ENCODE results near the gene MT1F. TPM values are rescaled to one million over a fixed set of nuclear protein-coding genes. Genes with fewer than 3 reads are reported as not detected.

Gene MT1F
- total RNA-seq, 2 experiments from 2014 or later = 0.44 TPM; not detected in 1

- no peaks in the 10 kb centered on the region for H3K79me2 ChIP-seq (ENCODE audit: insufficient read depth, low read depth, low read length)
- no TSS peak for BruUV-seq (replicated peaks)
- H4K20me1 ChIP-seq (ENCODE audit: insufficient read depth, low read length) = no peaks in the 10 kb centered on the region
- DNase-seq (ENCODE audit: low spot score) = no peak
- H3K9me3 ChIP-seq (ENCODE audit: low read length) = no peaks in the 10 kb centered on the region
- H3K27ac ChIP-seq (ENCODE audit: low read depth, low read length, poor library complexity, severe bottlenecking) = no peak within 1 kb of the TSS
- H3K4me2 ChIP-seq (ENCODE audit: low read length) = no peak within 1 kb of the TSS
- H3K4me1 ChIP-seq (ENCODE audit: insufficient read depth, low read length, poor library complexity, severe bottlenecking) = no peaks in the 10 kb centered on the region
- no peak within 1 kb of the TSS for H2AFZ ChIP-seq (ENCODE audit: low read length)
- ChIA-PET POLR2A (no interaction called here), CTCF (ENCODE audit: unreplicated experiment) (no interaction called here)
- no peak within 1 kb of the TSS for H3K4me3 ChIP-seq (ENCODE audit: low read depth, low read length, poor library complexity, severe bottlenecking)
- TF ChIP-seq CTCF (conservative IDR thresholded peaks at IDR 0.05; ENCODE audit: low read length) (no peak), EZH2phosphoT487 (IDR thresholded peaks at IDR 0.05; ENCODE audit: borderline replicate concordance, low read depth, low read length) (no peak)
- H3K9me2 ChIP-seq (ENCODE audit: insufficient read depth, low read length) = no peaks in the 10 kb centered on the region
- no peaks in the 10 kb centered on the region for H3K36me3 ChIP-seq (ENCODE audit: insufficient read depth, low read length)
- intact Hi-C loops (cut with micrococcal nuclease; ENCODE audit: unreplicated experiment) = no loop called here
Measured at GRCh38 chr16:56667581-56668571, 10.1 kb downstream of the MT1F start, which contains the start of gene MT1G. MT1G (minus strand) TSS chr16:56668065; CDS start chr16:56667993, 72 bp downstream.

GRCh38 chr16:56669005-56669839 is 11.5 kb downstream of the MT1F start, which contains the start of gene MT1H:
MT1H (plus strand) TSS chr16:56669814; CDS start chr16:56669885, 71 bp downstream.
- H3K27ac ChIP-seq (ENCODE audit: low read depth, low read length, poor library complexity, severe bottlenecking) = no peak within 1 kb of the TSS
- no peak within 1 kb of the TSS for H3K4me3 ChIP-seq (ENCODE audit: low read depth, low read length, poor library complexity, severe bottlenecking)
- H3K9me3 ChIP-seq (ENCODE audit: low read length) = no peaks in the 10 kb centered on the region
- intact Hi-C loops (cut with micrococcal nuclease; ENCODE audit: unreplicated experiment) = no loop called here
- ChIA-PET CTCF (ENCODE audit: unreplicated experiment) (no interaction called here), POLR2A (no interaction called here)
- no peaks in the 10 kb centered on the region for H3K79me2 ChIP-seq (ENCODE audit: insufficient read depth, low read depth, low read length)
- DNase-seq (ENCODE audit: low spot score) = no peak
- BruUV-seq (replicated peaks) = no TSS peak
- H2AFZ ChIP-seq (ENCODE audit: low read length) = no peak within 1 kb of the TSS
- H3K4me1 ChIP-seq (ENCODE audit: insufficient read depth, low read length, poor library complexity, severe bottlenecking) = no peaks in the 10 kb centered on the region
- no peak within 1 kb of the TSS for H3K4me2 ChIP-seq (ENCODE audit: low read length)
- H3K9me2 ChIP-seq (ENCODE audit: insufficient read depth, low read length) = no peaks in the 10 kb centered on the region
- H3K36me3 ChIP-seq (ENCODE audit: insufficient read depth, low read length) = no peaks in the 10 kb centered on the region
- TF ChIP-seq CTCF (conservative IDR thresholded peaks at IDR 0.05; ENCODE audit: low read length) (no peak), EZH2phosphoT487 (IDR thresholded peaks at IDR 0.05; ENCODE audit: borderline replicate concordance, low read depth, low read length) (no peak)
- H4K20me1 ChIP-seq (ENCODE audit: insufficient read depth, low read length) = no peaks in the 10 kb centered on the region
